T-helper 2 cell treated with Interferon-gamma antibody and Interleukin-4, amounts not matched to agents 5 μg/mL and 100 μg/mL, for 36 hours (primary cell): ENCODE data around the gene URB1.
A peak's percentile ranks its signal among the peaks of the same experiment; 100 is the strongest.
"Not testable (repeated sequence)": the region's sequence is repeated elsewhere in the genome, so short reads cannot be mapped to it uniquely, and the experiment has no call there.

Experiments used
- DNase-seq: peaks from one replicate; pipeline ENCODE4 v3.0.0; 2021; ENCODE audit warnings: low spot score
- H3K27ac Mint-ChIP-seq: one replicate; pipeline ENCODE4 v1.8.0; 2021; ENCODE audit warnings: mild to moderate bottlenecking, mixed read lengths
- H3K27me3 Mint-ChIP-seq: one replicate; pipeline ENCODE4 v1.8.0; 2021; ENCODE audit warnings: low read depth, mixed read lengths
- H3K36me3 Mint-ChIP-seq: one replicate; pipeline ENCODE4 v1.8.0; 2021; ENCODE audit warnings: low read depth, mixed read lengths
- H3K4me1 Mint-ChIP-seq: one replicate; pipeline ENCODE4 v1.8.0; 2021; ENCODE audit warnings: low read depth, mixed read lengths
- H3K4me3 Mint-ChIP-seq: one replicate; pipeline ENCODE4 v1.8.0; 2022; ENCODE audit warnings: mild to moderate bottlenecking, moderate library complexity, mixed read lengths
- H3K9me3 Mint-ChIP-seq: one replicate; pipeline ENCODE4 v1.8.0; 2021; ENCODE audit warnings: mixed read lengths

URB1 gene

GRCh38 chr21:32392880-32393676 is at the start of gene URB1:
Gene URB1 (minus strand): TSS chr21:32393012. CDS start chr21:32392910, 102 bp downstream.
- H3K27ac Mint-ChIP-seq, result peak within 1 kb of the TSS; percentile 88
- H3K9me3 Mint-ChIP-seq, result no peaks in the 10 kb centered on the region
- H3K4me1 Mint-ChIP-seq, result peaks cover 35% of the 10 kb centered on the region
- H3K36me3 Mint-ChIP-seq, result peaks cover 10% of the 10 kb centered on the region
- DNase-seq, result peak; percentile 91
- peak within 1 kb of the TSS; percentile 92 for H3K4me3 Mint-ChIP-seq
- H3K27me3 Mint-ChIP-seq, result peaks cover 6% of the 10 kb centered on the region

DNA sequence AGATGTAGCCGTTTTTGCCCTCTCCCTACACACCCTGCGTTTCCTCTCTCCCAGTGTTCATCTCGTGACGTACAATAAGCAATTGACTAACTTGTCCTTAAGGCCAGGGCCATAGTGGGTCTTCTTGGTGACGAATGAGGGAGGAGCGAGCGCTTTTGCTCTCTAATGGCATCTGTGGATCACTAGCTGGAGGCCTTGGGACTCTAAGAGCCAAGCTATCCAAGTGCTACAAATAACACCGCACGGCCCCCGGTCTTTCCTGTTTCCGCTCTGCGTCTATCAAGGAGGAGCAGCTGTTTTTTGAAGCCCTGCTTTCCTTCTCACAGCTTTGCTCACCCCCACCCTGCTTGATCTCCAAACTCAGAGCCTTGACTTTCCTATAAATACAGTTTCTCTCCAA is 44.9 kb upstream of the URB1 start:
- H3K4me3 Mint-ChIP-seq, result no peak overlapping the region
- no peaks in the 10 kb centered on the region for H3K36me3 Mint-ChIP-seq
- no peaks in the 10 kb centered on the region for H3K27me3 Mint-ChIP-seq
- no peaks in the 10 kb centered on the region for H3K9me3 Mint-ChIP-seq
- no peak overlapping the region for H3K27ac Mint-ChIP-seq
- DNase-seq, result no peak
- no peaks in the 10 kb centered on the region for H3K4me1 Mint-ChIP-seq

DNA sequence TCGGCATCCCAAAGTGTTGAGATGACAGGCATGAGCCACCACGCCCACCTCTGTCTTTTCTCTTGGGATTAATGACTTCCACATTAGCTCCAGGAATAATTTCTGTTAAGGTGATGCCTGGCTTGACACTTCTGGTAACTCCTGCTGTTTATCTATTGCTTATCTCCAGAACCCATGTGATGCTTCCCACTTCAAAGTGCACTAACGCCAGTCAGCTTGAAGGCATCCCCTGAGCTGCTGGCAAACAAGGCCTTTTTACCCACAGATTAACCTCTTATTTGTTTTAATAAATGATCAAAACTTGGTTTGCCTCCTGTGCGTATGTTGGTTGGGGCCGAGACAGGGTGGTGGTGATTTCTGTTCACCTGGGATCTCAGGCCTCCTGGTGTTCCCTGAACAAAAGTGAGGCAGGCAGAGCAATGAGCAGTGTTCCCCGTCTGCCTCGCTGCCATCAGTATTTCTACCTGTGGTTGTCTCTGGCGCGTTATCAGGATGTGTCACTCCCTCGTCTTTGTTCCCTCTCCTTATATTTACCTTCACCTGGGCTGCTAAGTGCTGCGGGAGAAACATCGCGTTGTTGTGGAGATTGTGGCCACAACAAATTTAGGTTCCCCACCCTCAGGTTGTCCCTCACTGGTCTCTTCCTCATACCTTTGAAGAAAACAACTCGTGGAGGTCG is 40.3 kb upstream of the URB1 start:
- H3K9me3 Mint-ChIP-seq, DNase-seq, H3K4me1 Mint-ChIP-seq, H3K27me3 Mint-ChIP-seq, H3K36me3 Mint-ChIP-seq, H3K27ac Mint-ChIP-seq, H3K4me3 Mint-ChIP-seq: not testable (repeated sequence)

GRCh38 chr21:32427958-32428623 is 35.3 kb upstream of the URB1 start:
- no peak overlapping the region for H3K27ac Mint-ChIP-seq
- H3K36me3 Mint-ChIP-seq, result no peaks in the 10 kb centered on the region
- H3K4me1 Mint-ChIP-seq, result no peaks in the 10 kb centered on the region

GRCh38 chr21:32426592-32427051 is 33.8 kb upstream of the URB1 start:
- DNase-seq, result no peak
- H3K9me3 Mint-ChIP-seq, result no peaks in the 10 kb centered on the region
- no peak overlapping the region for H3K4me3 Mint-ChIP-seq
- no peak overlapping the region for H3K27ac Mint-ChIP-seq
- H3K4me1 Mint-ChIP-seq, result no peaks in the 10 kb centered on the region
- H3K27me3 Mint-ChIP-seq, result no peaks in the 10 kb centered on the region
- H3K36me3 Mint-ChIP-seq, result no peaks in the 10 kb centered on the region

More at GRCh38 chr21:32427958-32428623, 35.3 kb upstream of the URB1 start:
- Mint-ChIP-seq H3K9me3 (no peaks in the 10 kb centered on the region), H3K27me3 (no peaks in the 10 kb centered on the region), H3K4me3 (no peak overlapping the region)
- DNase-seq, result no peak

GRCh38 chr21:32426066-32426465 is 33.3 kb upstream of the URB1 start:
- Mint-ChIP-seq H3K36me3 (no peaks in the 10 kb centered on the region), H3K4me1 (no peaks in the 10 kb centered on the region), H3K9me3 (no peaks in the 10 kb centered on the region), H3K4me3 (no peak overlapping the region), H3K27me3 (no peaks in the 10 kb centered on the region), H3K27ac (no peak overlapping the region)
- DNase-seq, result no peak

DNA sequence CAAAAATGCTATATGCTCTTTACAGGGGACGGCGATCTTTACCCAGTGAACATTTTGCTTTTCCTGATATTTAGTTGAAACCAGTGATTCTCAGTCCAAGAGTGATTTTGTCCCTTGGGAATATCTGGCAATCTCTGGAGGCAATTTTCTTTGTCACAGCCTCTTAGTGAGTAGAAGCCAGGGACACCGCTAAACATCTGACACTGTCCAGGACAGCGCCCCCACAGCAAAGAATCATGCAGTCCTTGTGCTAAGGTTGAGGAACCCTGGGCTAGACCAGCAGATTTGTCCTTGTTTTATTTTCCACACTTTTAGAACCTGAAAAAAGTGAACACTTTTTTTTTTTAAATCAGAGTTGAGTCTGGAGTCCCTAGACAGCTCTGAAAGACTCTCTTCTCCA is 32.8 kb upstream of the URB1 start:
- H3K27ac Mint-ChIP-seq, result no peak overlapping the region
- H3K4me1 Mint-ChIP-seq, result no peaks in the 10 kb centered on the region
- no peaks in the 10 kb centered on the region for H3K36me3 Mint-ChIP-seq
- no peak for DNase-seq
- no peaks in the 10 kb centered on the region for H3K27me3 Mint-ChIP-seq
- H3K4me3 Mint-ChIP-seq, result no peak overlapping the region
- H3K9me3 Mint-ChIP-seq, result no peaks in the 10 kb centered on the region

- Mint-ChIP-seq H3K27me3 (no peaks in the 10 kb centered on the region), H3K4me3 (no peak overlapping the region), H3K9me3 (no peaks in the 10 kb centered on the region), H3K27ac (no peak overlapping the region), H3K4me1 (no peaks in the 10 kb centered on the region), H3K36me3 (no peaks in the 10 kb centered on the region)
- no peak for DNase-seq
These were observed 31.9 kb upstream of the URB1 start for GRCh38 chr21:32424674-32425073.

- H3K27ac Mint-ChIP-seq, result no peak overlapping the region
- no peaks in the 10 kb centered on the region for H3K27me3 Mint-ChIP-seq
- no peak for DNase-seq
- H3K4me3 Mint-ChIP-seq, result no peak overlapping the region
- H3K4me1 Mint-ChIP-seq, result no peaks in the 10 kb centered on the region
- H3K9me3 Mint-ChIP-seq, result no peaks in the 10 kb centered on the region
- H3K36me3 Mint-ChIP-seq, result no peaks in the 10 kb centered on the region
These were observed 31.4 kb upstream of the URB1 start for GRCh38 chr21:32424191-32424535.

DNA sequence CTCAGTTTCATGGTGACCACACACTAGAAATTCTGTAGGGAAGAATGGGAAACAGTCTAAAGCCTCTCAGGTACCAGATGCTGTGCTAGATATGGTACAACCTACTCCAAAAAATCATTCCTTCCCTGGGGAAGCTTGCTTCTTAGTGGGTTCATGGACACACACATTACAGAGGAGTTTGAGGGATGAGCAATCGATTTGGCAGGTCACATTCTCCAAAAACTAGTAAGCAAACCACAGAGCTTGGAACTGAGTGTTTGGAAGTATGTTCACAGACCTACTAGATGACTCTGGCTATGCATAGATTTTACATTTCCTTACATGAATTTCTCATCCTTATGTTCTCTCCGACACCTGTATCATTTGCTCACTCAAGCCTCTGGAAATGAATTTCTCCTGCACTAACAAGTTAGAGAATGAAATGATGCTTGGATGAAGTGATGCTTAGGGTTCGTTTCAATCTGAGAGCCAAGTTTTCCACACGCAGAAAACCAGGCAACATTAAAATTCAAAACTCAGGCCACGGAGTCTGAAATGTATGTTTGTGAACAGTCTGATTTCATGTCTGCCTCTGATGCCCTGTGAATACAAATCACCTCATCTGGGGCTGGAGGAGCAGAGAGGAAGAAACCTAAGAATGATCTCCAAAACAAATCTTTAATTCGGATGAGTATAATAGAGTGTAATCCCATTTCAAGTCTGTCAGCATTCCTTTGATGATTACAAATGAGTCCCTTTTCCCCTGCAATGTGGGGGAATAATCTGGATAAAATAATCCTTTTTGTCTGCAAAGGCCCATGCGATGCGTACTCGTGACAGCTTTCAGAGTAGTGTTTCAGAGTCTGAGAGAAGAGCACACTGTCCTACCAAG is 30.7 kb upstream of the URB1 start:
- Mint-ChIP-seq H3K9me3 (no peaks in the 10 kb centered on the region), H3K36me3 (no peaks in the 10 kb centered on the region), H3K4me3 (no peak overlapping the region), H3K27me3 (no peaks in the 10 kb centered on the region), H3K27ac (no peak overlapping the region), H3K4me1 (no peaks in the 10 kb centered on the region)
- no peak for DNase-seq

DNA sequence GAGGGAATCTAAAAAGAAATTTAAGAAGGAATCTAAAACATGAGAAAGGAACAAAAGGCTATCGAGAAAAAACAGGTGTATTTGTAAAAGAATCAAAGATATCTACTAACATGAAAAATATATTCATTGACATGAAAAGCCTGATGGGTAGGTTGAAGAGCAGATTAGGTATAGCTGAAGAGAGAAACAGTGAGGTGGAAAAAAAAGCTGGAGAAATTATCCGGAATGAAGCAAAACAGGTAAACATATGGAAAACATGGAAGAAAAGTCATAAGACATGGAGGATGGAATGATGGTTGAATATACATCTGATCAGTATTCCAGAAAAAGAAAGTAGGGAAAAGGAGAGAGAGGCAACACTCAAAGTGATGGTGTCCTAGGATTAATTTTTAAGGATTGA is 29.3 kb upstream of the URB1 start:
- no peak overlapping the region for H3K27ac Mint-ChIP-seq
- no peaks in the 10 kb centered on the region for H3K9me3 Mint-ChIP-seq
- no peaks in the 10 kb centered on the region for H3K27me3 Mint-ChIP-seq
- no peak overlapping the region for H3K4me3 Mint-ChIP-seq
- no peaks in the 10 kb centered on the region for H3K36me3 Mint-ChIP-seq
- H3K4me1 Mint-ChIP-seq, result no peaks in the 10 kb centered on the region
- DNase-seq, result no peak

DNA sequence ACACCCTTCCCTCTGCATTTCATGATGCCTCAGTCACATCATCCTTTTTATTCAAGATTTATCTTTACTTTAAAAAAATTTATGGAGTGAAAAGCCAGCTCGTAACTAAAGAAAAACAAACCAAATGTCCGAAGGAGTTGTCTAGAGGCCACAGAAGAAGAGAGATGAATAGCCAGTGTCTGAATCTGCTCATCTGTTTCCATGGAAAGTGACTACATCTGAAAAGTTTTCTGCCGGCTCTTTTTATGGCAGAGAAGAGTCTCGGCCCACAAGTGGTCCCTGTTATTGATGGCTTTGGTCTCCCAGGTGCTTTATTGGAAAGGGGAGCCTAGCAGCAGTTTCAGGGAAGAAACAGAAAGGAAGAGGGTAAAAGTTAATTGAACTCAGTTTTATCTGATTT is 25.3 kb upstream of the URB1 start:
- H3K36me3 Mint-ChIP-seq, result no peaks in the 10 kb centered on the region
- H3K9me3 Mint-ChIP-seq, result no peaks in the 10 kb centered on the region
- DNase-seq, result no peak
- H3K27ac Mint-ChIP-seq, result no peak overlapping the region
- no peak overlapping the region for H3K4me3 Mint-ChIP-seq
- H3K27me3 Mint-ChIP-seq, result no peaks in the 10 kb centered on the region
- H3K4me1 Mint-ChIP-seq, result peaks cover 6% of the 10 kb centered on the region

DNA sequence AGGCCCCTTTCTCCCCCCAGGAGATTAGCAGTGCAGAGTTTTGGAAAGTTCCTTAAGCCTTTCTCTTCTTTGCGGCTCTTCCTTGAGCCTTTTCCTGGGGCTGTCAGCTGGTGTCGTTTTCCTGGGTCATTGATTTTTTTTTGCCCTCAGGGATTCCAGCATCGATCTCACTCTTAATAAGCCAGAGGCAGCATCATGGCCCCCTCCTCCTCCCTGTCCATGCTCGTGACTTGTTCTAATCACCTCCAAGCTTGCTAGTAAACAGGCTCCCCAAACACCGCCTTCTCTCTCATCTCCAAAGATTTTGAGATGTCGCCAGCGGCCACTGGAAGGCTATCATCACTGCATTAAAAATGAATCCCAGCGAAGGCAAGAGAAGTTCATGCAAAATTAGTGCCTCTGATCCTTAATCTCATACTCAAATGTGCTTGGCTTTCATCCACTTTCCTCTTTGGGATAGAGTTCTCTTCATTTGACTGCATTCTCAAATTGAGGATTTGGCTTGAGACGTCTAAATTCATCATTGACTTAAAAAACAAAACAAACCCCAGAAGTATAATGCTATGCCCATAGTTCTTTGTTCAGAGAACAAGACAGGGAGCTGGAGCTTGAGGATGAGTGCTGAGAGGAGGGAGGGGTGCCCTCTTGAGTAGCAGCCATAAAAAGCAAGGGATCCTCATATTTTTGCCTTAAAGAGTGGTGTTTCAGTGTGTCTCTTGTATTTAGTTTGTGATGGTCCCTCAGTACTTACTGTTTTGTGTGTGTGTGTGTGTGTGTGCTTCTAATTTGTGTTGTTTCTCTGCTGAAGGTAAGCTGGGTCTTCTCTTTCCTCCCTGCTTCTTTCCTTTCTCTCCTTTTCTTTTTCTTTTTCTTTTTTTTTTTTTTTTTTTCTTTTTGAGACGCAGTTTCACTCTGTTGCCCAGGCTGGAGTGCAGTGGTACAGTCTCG is 22.9 kb upstream of the URB1 start:
- H3K4me3 Mint-ChIP-seq, result no peak overlapping the region
- DNase-seq, result no peak
- no peaks in the 10 kb centered on the region for H3K36me3 Mint-ChIP-seq
- no peaks in the 10 kb centered on the region for H3K9me3 Mint-ChIP-seq
- no peaks in the 10 kb centered on the region for H3K27me3 Mint-ChIP-seq
- peaks cover 20% of the 10 kb centered on the region for H3K4me1 Mint-ChIP-seq
- H3K27ac Mint-ChIP-seq, result no peak overlapping the region
